ENCODE measurements around the gene SPTBN5.

- TF ChIP-seq, protein P1, sequence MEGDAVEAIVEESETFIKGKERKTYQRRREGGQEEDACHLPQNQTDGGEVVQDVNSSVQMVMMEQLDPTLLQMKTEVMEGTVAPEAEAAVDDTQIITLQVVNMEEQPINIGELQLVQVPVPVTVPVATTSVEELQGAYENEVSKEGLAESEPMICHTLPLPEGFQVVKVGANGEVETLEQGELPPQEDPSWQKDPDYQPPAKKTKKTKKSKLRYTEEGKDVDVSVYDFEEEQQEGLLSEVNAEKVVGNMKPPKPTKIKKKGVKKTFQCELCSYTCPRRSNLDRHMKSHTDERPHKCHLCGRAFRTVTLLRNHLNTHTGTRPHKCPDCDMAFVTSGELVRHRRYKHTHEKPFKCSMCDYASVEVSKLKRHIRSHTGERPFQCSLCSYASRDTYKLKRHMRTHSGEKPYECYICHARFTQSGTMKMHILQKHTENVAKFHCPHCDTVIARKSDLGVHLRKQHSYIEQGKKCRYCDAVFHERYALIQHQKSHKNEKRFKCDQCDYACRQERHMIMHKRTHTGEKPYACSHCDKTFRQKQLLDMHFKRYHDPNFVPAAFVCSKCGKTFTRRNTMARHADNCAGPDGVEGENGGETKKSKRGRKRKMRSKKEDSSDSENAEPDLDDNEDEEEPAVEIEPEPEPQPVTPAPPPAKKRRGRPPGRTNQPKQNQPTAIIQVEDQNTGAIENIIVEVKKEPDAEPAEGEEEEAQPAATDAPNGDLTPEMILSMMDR (conservative IDR thresholded peaks at IDR 0.05; ENCODE audit: low read depth, low read length) = no peak
- no peak for TF ChIP-seq EZH2 (IDR thresholded peaks at IDR 0.05; ENCODE audit: borderline replicate concordance, low read depth, low read length, poor library complexity, severe bottlenecking)
Observed at GRCh38 chr15:41814534-41814933, 79.3 kb downstream of the SPTBN5 start.

Data from A673 (cell line).